Karpas-422 (cell line): Measurements from ENCODE around the gene SIM2. TPM values are rescaled to one million over a fixed set of nuclear protein-coding genes. Genes with fewer than 3 reads are reported as not detected.

Experiments
- DNase-seq: peaks from one replicate; pipeline ENCODE4 v3.0.0-alpha.2; 2015
- H2AFZ ChIP-seq: fragments of 200-600 bp; sonication (generic); 2 replicates; pipeline ENCODE4 v1.6.1; 2014; ENCODE audit warnings: antibody characterized with exemption, low read length, mixed read lengths
- H3K27ac ChIP-seq: fragments of 200-600 bp; sonication (generic); 2 replicates; pipeline ENCODE4 v1.5.1; 2014; ENCODE audit warnings: mild to moderate bottlenecking, low read length, moderate library complexity
- H3K27me3 ChIP-seq: fragments of 200-600 bp; sonication (generic); 2 replicates; pipeline ENCODE4 v1.6.1; 2014; ENCODE audit warnings: low read length, mixed read lengths
- H3K36me3 ChIP-seq: fragments of 200-600 bp; sonication (generic); 2 replicates; pipeline ENCODE4 v1.6.1; 2014; ENCODE audit warnings: low read length, mixed read lengths; ENCODE audit not compliant: insufficient read depth
- H3K4me1 ChIP-seq: fragments of 200-600 bp; sonication (generic); 2 replicates; pipeline ENCODE4 v1.6.1; 2014; ENCODE audit warnings: mild to moderate bottlenecking, low read length, mixed read lengths
- H3K4me2 ChIP-seq: fragments of 200-600 bp; sonication (generic); 2 replicates; pipeline ENCODE4 v1.6.1; 2014; ENCODE audit warnings: low read length, low read depth, mild to moderate bottlenecking; ENCODE audit not compliant: poor library complexity, severe bottlenecking
- H3K4me3 ChIP-seq: fragments of 200-600 bp; sonication (generic); 2 replicates; pipeline ENCODE4 v1.5.1; 2014; ENCODE audit warnings: mild to moderate bottlenecking, antibody characterized with exemption, low read length, mixed read lengths
- H3K79me2 ChIP-seq: fragments of 200-600 bp; sonication (generic); 2 replicates; pipeline ENCODE4 v1.6.1; 2014; ENCODE audit warnings: mild to moderate bottlenecking, low read length, mixed read lengths
- H3K9ac ChIP-seq: fragments of 200-600 bp; sonication (generic); 2 replicates; pipeline ENCODE4 v1.6.0; 2014; ENCODE audit warnings: low read length
- H3K9me2 ChIP-seq: fragments of 200-600 bp; sonication (generic), shearing (Covaris generic); replicated peaks from 2 replicates; pipeline ENCODE4 v1.6.0; 2014; ENCODE audit warnings: mild to moderate bottlenecking, low read length, moderate library complexity; ENCODE audit not compliant: insufficient read depth
- H3K9me3 ChIP-seq: fragments of 300-700, 200-600 bp; sonication (generic); 2 replicates; pipeline ENCODE4 v1.6.1; 2014; ENCODE audit warnings: low read length, mixed read lengths
- H4K20me1 ChIP-seq: fragments of 200-600 bp; sonication (generic); 2 replicates; pipeline ENCODE4 v1.6.1; 2014; ENCODE audit warnings: mild to moderate bottlenecking, antibody characterized with exemption, low read length, low read depth; ENCODE audit not compliant: insufficient read depth
- total RNA-seq: library from RNA; depleted of rRNA; stranded (reverse); fragments of >200 nt; shearing (Covaris generic); gene quantifications from 2 replicates; pipeline ENCODE4 v1.2.3, GENCODE V29; 2014; ENCODE audit warnings: low replicate concordance

SIM2 gene
- total RNA-seq, 1 experiment from 2014 or later: not detected

- Histone ChIP-seq H3K36me3 (no peaks in the 10 kb centered on the region), H3K9ac (no peak overlapping the region)
Measured at GRCh38 chr21:36786186-36786585, 87.3 kb downstream of the SIM2 start.

GRCh38 chr21:36788120-36788638, 89.3 kb downstream of the SIM2 start:
- Histone ChIP-seq H3K27me3 (no peaks in the 10 kb centered on the region), H4K20me1 (peaks cover 8% of the 10 kb centered on the region; the same call in 1 of the 2 replicates), H3K36me3 (no peaks in the 10 kb centered on the region), H3K9me3 (no peaks in the 10 kb centered on the region), H2AFZ (no peak overlapping the region), H3K4me2 (no peak overlapping the region), H3K4me1 (no peaks in the 10 kb centered on the region; the same call in 1 of the 2 replicates), H3K9me2 (no peaks in the 10 kb centered on the region), H3K79me2 (no peaks in the 10 kb centered on the region), H3K4me3 (no peak overlapping the region), H3K27ac (no peak overlapping the region), H3K9ac (no peak overlapping the region)
- no peak for DNase-seq

More at GRCh38 chr21:36786186-36786585, 87.3 kb downstream of the SIM2 start:
- Histone ChIP-seq H3K27ac (no peak overlapping the region), H3K4me2 (no peak overlapping the region), H3K27me3 (no peaks in the 10 kb centered on the region), H3K9me2 (no peaks in the 10 kb centered on the region), H3K4me1 (no peaks in the 10 kb centered on the region), H3K9me3 (no peaks in the 10 kb centered on the region), H2AFZ (no peak overlapping the region), H3K79me2 (no peaks in the 10 kb centered on the region), H3K4me3 (no peak overlapping the region), H4K20me1 (peaks cover 4% of the 10 kb centered on the region; the same call in 1 of the 2 replicates)
- DNase-seq: no peak

GRCh38 chr21:36790616-36791015, 91.7 kb downstream of the SIM2 start:
- no peak overlapping the region for H3K4me2 ChIP-seq
- H2AFZ ChIP-seq: no peak overlapping the region
- H3K4me3 ChIP-seq: no peak overlapping the region
- H3K27me3 ChIP-seq: no peaks in the 10 kb centered on the region
- no peaks in the 10 kb centered on the region for H3K36me3 ChIP-seq
- no peaks in the 10 kb centered on the region for H3K79me2 ChIP-seq
- H3K27ac ChIP-seq: no peak overlapping the region
- H4K20me1 ChIP-seq: 0 out of 2 replicates have a peak, but pooled peaks cover 4% of the 10 kb centered on the region
- no peak overlapping the region for H3K9ac ChIP-seq
- no peak for DNase-seq
- H3K9me3 ChIP-seq: peaks cover 4% of the 10 kb centered on the region
- no peaks in the 10 kb centered on the region for H3K9me2 ChIP-seq
- H3K4me1 ChIP-seq: no peaks in the 10 kb centered on the region; the same call in 1 of the 2 replicates

- Histone ChIP-seq H4K20me1 (0 out of 2 replicates have a peak, but pooled peaks cover 4% of the 10 kb centered on the region), H2AFZ (no peak overlapping the region), H3K9me3 (peaks cover 9% of the 10 kb centered on the region), H3K79me2 (no peaks in the 10 kb centered on the region), H3K4me3 (no peak overlapping the region), H3K9me2 (no peaks in the 10 kb centered on the region), H3K27me3 (no peaks in the 10 kb centered on the region), H3K36me3 (no peaks in the 10 kb centered on the region), H3K27ac (no peak overlapping the region), H3K4me2 (no peak overlapping the region), H3K4me1 (no peaks in the 10 kb centered on the region; the same call in 1 of the 2 replicates), H3K9ac (no peak overlapping the region)
- DNase-seq: no peak
Measured at GRCh38 chr21:36791180-36791579, 92.3 kb downstream of the SIM2 start.

- H3K27ac ChIP-seq: no peak overlapping the region
- no peaks in the 10 kb centered on the region for H3K79me2 ChIP-seq
- H3K4me2 ChIP-seq: no peak overlapping the region
- no peaks in the 10 kb centered on the region; the same call in 1 of the 2 replicates for H3K4me1 ChIP-seq
- no peak for DNase-seq
- no peaks in the 10 kb centered on the region for H3K36me3 ChIP-seq
- peaks cover 13% of the 10 kb centered on the region for H3K9me3 ChIP-seq
- no peaks in the 10 kb centered on the region for H3K9me2 ChIP-seq
- H3K4me3 ChIP-seq: no peak overlapping the region
- no peaks in the 10 kb centered on the region for H3K27me3 ChIP-seq
- no peak overlapping the region for H3K9ac ChIP-seq
- 0 out of 2 replicates have a peak, but pooled peaks cover 4% of the 10 kb centered on the region for H4K20me1 ChIP-seq
- no peak overlapping the region for H2AFZ ChIP-seq
Measured at GRCh38 chr21:36791695-36792470, 93.0 kb downstream of the SIM2 start.

GRCh38 chr21:36792505-36792967, 93.6 kb downstream of the SIM2 start:
- Histone ChIP-seq H3K27me3 (no peaks in the 10 kb centered on the region), H3K4me3 (no peak overlapping the region), H3K9me3 (peaks cover 13% of the 10 kb centered on the region), H3K4me1 (no peaks in the 10 kb centered on the region; the same call in 1 of the 2 replicates), H3K79me2 (no peaks in the 10 kb centered on the region), H3K27ac (no peak overlapping the region), H3K9me2 (no peaks in the 10 kb centered on the region), H2AFZ (no peak overlapping the region), H4K20me1 (0 out of 2 replicates have a peak, but pooled peaks cover 4% of the 10 kb centered on the region), H3K36me3 (no peaks in the 10 kb centered on the region), H3K4me2 (no peak overlapping the region), H3K9ac (no peak overlapping the region)
- no peak for DNase-seq

GRCh38 chr21:36796070-36796469, 97.2 kb downstream of the SIM2 start:
- no peak overlapping the region for H3K9ac ChIP-seq
- H3K27ac ChIP-seq: no peak overlapping the region
- no peaks in the 10 kb centered on the region for H3K27me3 ChIP-seq
- H4K20me1 ChIP-seq: 0 out of 2 replicates have a peak, but pooled peaks cover 4% of the 10 kb centered on the region
- no peak overlapping the region for H2AFZ ChIP-seq
- H3K9me3 ChIP-seq: peaks cover 21% of the 10 kb centered on the region
- no peak for DNase-seq
- H3K4me1 ChIP-seq: no peaks in the 10 kb centered on the region; the same call in 1 of the 2 replicates
- no peaks in the 10 kb centered on the region for H3K9me2 ChIP-seq
- H3K4me2 ChIP-seq: no peak overlapping the region
- H3K79me2 ChIP-seq: no peaks in the 10 kb centered on the region
- H3K36me3 ChIP-seq: no peaks in the 10 kb centered on the region
- H3K4me3 ChIP-seq: no peak overlapping the region

GRCh38 chr21:36798491-36798890, 99.6 kb downstream of the SIM2 start:
- no peak overlapping the region for H3K4me2 ChIP-seq
- no peaks in the 10 kb centered on the region for H3K79me2 ChIP-seq
- H3K27ac ChIP-seq: no peak overlapping the region
- no peaks in the 10 kb centered on the region for H3K27me3 ChIP-seq
- H4K20me1 ChIP-seq: no peaks in the 10 kb centered on the region
- no peak overlapping the region for H3K4me3 ChIP-seq
- H3K9me2 ChIP-seq: no peaks in the 10 kb centered on the region
- H3K4me1 ChIP-seq: no peaks in the 10 kb centered on the region
- H3K36me3 ChIP-seq: no peaks in the 10 kb centered on the region
- DNase-seq: no peak
- H2AFZ ChIP-seq: no peak overlapping the region
- no peak overlapping the region for H3K9ac ChIP-seq
- peaks cover 21% of the 10 kb centered on the region for H3K9me3 ChIP-seq
